GM21390 (cell line): ENCODE data around the gene FAM131B.

Source experiments
- ATAC-seq: cut with Tn5 transposase; IDR thresholded peaks from one replicate; pipeline ENCODE4 v1.9.1; 2021; ENCODE audit not compliant: unreplicated experiment

FAM131B gene

DNA sequence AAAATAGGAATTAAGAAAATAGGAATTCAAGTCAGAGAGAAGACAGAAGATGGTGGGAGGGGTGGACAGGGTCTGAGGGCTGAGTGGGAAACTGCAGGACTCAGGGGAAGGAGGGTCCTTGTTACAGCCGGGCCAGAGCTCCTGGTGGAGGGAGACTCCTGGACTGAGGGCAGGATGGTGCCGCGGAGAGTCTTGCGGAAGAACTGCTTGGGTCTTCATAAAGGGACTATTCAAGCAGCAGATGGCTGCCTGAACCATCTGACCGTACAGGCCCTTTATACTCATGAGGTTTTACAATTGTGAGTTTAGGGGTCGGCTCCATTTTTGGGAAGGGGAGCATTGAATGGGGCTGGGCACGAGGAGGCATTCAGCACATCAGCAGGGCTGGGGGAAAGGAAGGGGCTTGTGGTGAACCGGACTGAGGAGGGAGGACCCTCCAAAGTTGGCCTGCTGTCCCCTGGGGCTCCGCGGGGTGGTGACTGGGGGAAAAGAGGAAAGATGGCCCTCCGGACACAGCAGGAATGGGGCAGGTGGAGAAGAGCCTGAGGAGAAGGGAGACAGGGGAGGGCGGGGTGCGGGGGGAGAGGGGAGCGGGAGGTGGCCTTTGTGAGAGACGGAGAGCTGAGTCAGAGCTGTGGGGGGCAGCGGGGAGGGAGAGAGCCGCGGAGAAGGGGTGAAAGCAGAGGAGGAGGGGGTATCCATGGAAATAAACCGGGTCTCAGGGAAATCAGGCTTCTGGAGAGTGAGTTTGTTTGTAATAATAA is 1.5 kb downstream of the FAM131B start:
- ATAC-seq: no peak

DNA sequence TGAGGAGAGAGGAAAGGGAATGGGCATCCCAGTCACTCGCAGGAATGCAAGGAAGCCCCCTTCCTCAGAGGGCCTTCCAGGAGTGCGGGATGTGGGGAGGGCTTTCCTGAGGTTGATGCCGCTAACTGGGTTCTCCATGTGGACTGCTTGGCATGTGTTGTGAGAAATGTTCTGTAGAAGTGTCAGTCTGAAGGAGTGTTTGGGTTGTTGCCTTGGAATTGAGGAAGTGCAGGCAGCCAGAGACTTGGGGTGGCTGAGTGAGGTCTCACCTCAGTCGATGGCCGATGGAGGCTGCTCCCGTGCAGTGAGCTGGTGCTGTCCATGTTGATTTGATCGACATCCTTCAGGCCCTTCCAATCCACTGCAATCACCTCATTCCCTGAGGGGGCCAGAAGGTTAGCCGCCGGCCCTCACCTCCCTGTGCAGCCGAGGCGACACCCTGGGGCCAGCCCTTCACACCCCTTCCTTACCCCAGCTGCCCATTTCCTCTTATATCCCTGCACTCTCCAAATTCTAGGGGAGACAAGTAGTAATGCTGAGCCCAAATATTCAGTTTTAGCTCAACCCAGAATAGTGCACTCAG is 2.7 kb downstream of the FAM131B start:
- no peak for ATAC-seq

DNA sequence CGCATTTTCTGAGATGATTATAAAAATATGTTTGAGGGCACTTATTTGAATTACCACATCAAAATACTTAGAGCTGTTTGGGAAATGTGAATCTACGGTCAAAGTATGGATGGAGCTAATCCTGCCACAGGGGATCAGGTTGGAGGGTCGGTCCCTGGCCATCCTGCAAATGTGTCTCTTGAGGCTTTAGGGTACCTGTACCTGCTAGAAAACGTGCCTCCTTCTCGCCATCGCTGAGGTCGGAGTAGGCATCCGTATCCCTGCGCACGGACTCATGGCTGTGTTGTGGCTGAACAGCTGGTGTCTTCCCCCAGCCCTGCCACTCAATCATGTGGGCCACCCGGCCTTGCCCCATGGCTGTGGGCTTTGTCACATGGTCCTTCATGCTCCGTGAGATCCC is 3.9 kb downstream of the FAM131B start:
- no peak for ATAC-seq

DNA sequence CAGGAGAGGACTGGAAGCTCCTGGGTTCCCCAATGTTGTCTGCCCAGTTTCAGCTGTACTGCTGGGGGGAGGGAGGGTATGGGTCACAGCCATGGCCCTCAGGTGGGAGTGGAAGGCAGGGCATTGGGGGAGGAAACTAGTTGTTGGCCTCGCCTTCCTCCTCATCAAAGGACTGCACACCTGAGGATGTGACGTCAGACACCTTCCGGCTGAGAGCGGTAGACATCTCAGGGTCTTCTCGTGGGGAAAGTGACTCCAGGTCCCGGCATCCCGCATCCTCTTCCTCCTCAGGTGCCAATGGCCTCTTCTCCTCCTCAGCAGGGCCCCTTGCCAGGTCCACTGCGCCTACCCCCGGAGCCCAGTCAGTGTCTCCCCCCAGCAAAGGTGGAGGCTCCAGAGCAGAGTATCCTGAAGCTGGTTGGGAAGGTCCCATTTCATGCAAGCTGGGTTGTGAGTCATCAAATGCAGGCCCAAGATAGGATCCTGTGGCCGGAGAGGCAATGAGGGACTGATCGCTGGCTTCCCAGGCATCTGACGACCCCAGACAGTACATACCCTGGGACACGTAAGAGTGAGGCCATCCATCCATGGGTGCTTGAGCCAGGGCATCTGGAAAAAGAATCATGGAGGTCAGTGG is 6.0 kb downstream of the FAM131B start:
- no peak for ATAC-seq

DNA sequence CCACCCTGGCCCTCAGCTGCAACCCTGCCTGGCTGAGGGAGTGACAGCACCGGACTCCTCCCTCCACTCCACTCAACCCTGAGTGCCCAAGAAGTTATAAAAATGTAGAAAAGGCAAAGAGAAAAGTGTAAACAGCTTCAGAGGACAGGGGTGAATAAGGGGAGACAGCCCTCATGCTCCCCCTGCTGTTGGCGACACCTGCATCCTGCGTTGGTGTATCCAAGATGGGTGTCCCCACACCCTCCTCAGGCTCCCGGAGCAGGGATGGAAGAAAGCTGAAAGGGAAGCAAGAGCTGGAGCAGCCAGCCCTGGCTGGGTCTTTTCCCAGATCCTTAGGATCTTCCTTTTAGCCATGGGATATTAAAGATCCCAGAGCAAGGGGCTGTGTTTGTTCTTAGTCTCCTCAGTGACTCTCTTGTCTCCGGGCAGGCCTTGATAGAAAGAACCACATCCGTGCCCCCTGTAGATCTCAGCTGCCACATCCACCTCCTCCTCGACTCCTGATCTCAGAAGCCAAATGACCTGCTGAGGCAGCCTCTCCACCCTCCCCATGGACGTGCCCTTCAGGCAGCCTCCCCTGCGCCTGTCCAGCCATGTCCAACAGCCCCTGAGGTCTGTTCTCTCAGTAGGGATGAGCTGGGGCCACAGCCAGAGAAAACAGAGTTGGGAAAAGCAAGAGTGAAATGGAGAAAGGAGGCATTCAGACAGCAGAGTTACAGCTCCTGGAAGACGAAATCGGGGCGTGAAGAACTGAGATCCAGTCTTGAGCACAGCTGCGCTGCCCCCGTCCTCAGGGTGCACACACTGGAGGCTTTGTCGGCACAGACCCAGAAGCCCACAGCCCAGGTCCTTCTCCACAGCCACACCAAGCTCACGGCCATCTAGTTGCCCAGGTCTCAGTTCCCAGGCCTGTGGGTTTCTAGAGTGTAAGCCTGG is 6.8 kb downstream of the FAM131B start:
- no peak for ATAC-seq

DNA sequence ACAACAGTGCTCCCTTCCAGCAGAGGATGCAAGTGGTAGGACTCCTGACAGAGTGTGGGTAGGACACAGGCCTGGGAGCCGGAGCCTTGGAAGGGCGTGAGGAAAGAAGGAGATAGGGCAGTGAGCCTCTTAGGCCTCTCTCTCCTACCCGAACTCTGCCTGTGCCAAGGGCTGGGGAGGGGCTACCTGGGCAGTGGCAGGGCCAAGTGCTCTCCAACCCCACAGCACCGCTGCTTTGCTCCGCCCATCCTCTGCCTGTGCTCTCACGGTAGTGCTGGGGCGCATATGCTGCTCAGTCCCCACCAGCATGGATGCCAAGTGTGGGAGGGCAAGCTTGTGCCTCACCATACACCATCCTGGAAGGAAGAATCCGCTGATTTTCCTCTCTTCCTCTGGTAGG is 7.5 kb downstream of the FAM131B start:
- no peak for ATAC-seq

DNA sequence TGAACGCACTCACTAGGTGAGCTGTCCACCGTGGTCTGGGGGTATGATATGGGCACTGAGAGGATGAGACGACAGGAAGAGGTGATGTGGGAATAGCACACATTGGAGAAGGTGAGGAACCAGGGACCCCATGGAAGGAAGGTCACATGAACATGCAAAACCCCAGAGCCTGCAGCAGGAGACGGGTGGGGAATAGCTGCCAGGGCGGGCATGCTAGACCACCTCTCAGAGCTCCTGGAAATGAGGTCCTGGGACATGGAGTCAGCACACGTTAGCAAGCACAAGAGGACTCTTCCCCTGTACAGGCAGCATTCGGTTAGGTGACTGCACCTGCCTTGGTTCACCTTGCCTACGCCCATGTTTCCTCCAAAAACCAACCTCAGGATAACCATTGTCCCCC is 8.1 kb downstream of the FAM131B start:
- ATAC-seq: no peak

DNA sequence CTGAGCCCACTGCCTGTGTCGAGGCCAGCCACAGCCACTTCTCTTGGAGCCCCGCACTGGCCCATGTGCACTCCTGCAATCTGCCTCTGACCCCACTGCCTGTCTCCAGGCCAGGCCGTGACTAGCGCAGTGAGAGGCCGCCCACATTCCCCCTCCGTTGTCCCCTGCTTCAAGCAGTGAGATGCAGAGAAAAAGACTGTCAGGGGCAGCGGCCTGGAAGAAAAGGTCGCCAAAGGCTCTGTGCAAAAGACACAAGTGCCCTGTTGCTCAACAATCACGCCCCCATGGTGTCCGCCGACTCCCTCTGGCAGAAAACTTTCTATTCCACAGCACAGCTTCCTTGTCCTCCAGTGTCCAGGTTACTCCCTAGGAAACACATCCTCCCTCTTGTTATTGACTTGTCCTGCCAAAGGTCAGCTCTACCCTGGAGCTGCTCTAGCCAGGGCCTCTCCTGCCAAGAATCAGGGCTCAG is 9.9 kb downstream of the FAM131B start:
- no peak for ATAC-seq

DNA sequence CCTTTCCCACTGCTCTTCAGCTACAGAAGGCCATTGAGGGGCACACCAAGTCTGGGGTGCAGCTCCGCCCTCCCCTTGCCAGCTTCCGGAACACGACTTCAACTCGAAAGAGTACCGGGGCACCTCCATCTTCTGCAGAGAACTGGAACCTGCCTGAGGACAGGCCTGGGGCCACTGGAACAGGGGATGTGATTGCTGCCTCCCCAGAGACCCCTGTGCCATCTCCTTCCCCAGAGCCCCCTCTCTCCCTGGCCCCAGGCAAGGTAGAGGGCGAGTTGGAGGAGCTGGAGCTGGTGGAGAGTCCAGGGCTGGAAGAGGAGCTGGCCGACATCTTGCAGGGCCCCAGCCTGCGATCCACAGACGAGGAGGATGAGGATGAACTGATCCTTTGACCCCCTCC is 10.9 kb downstream of the FAM131B start:
- no peak for ATAC-seq

DNA sequence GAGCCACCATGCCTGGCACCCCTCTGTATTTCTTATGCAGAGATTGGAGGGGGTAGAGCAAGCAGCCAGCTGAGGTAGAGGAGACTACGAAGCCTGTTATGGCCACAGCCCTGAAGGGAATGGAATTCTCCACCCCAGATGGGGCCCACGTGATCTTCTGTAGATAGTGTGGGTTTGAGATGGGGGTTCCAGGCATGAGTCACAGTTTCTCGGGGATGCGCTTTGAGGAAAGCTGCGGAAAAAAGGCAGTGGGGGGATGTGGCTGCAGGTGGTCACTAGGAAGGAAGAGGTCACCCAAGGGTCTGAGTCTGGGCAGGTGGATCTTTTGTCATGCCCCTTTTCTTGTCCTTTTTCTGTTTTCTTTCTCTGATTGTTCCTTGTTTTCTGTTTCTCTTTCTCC is 11.5 kb downstream of the FAM131B start:
- ATAC-seq: no peak

DNA sequence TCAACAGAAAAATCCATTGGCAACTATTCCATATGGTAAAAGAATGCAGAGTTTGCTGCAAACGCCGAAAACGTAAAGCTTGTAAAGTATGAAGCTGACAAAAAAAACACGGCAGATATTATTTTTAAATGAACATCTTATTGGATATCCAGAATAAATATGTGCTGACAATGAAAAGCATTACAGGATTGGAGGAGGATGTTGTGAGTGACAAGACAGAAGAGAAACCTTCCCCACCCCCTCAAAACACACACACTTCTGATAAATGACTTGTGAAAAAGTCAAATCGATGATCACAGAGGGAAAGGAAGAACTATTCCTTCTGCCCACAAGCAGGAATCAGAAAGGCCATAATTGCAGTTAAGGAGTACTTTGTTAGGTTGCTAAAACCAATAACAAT is 14.6 kb downstream of the FAM131B start:
- no peak for ATAC-seq

DNA sequence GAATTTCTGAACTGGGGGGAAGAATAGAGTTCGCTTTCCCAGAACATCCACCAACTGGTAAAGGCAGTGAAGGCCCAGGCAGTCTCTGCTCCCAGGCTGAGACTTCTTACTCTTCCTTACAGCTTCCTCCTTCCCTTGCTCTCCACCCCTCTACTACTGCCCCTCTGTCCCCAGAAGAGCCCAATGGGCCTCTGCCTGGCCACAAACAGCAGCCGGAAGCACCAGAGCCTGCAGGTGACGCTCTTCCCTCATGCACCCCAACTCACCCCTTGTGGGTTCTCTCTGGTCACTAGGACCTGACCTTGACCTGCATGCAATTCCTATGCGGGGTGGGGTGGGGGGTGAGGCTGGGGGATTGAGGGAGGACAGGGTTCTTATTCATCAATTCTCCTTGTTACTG is 16.5 kb downstream of the FAM131B start:
- ATAC-seq: no peak

DNA sequence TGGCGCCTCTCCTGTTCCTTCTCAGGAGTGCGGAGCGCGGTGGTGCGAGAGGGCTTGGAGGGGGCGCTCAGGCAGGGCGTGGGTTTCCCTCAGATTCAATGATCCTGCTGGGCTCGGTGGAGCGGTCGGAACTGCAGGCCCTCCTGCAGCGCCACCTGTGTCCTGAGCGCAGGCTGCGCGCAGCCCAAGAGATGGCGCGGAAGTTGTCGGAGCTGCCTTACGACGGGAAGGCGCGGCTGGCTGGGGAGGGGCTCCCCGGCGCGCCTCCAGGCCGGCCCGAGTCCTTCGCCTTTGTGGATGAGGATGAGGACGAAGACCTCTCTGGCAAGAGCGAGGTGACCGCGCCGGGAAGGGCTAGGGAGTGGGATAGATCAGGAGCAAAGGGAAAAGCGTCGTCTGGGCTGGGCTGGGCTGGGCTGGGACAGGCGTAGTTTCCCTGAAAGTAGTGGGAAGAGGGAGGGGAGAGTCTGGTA is 17.0 kb downstream of the FAM131B start:
- ATAC-seq: peak; percentile 94

DNA sequence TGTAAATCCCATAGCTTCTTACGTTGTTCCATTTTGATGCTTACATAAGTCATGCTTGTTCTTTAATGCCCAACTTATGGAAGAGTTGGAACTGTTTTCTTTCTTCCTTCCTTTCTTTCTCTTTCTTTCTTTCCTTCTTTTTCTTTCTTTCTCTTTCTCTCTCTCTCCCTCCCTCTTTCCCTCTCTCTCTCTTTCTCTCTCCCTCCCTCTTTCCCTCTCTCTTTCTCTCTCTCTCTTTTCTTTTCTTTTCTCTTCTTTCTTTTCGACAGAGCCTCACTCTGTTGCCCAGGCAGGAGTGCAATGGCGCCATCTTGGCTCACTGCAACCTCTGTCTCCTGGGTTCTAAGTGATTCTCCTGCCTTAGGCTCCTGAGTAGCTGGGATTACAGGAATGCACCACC is 18.9 kb downstream of the FAM131B start:
- no peak for ATAC-seq

DNA sequence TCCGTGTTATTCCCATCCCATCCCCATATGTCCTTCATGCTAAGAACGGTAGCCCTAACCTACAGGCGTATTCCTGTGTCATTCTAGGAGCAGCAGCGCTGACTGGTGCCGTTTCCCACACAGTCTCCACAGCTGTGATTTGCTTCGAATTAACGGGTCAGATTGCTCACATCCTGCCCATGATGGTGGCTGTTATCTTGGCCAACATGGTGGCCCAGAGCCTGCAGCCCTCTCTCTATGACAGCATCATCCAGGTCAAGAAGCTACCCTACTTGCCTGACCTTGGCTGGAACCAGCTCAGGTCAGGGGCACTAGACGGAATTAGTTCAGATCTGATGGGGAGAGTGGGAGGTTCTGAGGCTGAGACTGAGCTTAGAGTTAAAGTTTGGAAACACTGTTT is 20.7 kb downstream of the FAM131B start:
- no peak for ATAC-seq

DNA sequence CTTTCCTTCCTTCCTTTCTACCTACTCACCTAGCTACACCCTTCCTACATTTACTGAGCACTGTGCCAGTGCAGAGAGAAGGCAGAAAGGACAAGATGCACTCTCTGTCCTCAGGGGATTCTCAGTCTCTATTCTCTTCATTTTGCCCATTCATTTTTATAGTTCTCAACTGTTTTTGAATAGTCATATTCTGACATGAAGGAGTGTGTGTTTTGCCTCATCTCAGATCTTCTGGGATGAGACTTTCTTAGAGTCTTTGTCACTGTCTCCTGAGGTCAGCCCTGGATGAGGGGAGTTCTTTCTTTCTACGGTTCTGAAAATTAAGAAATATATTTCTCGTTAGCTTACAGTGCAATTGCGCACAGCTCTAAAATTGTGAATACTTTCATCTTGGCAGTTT is 25.3 kb downstream of the FAM131B start:
- no peak for ATAC-seq

DNA sequence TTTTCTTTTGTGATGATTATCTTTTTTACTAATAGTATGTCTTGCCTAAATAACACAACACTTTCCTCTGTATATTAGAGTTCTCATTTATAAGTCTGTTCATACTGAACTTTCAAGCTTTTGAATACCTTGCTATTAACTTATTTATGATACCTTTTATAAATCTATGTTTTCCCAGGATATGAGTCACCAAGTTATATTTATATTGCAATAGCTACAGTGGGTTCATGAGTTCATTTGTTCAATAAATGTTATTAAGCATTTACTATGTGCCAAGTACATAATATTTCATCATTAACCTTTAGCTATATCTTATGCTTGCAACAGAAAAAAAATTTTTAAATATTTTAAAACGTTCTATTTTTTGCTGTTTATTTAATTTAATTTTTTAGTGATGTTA is 28.3 kb downstream of the FAM131B start:
- no peak for ATAC-seq

DNA sequence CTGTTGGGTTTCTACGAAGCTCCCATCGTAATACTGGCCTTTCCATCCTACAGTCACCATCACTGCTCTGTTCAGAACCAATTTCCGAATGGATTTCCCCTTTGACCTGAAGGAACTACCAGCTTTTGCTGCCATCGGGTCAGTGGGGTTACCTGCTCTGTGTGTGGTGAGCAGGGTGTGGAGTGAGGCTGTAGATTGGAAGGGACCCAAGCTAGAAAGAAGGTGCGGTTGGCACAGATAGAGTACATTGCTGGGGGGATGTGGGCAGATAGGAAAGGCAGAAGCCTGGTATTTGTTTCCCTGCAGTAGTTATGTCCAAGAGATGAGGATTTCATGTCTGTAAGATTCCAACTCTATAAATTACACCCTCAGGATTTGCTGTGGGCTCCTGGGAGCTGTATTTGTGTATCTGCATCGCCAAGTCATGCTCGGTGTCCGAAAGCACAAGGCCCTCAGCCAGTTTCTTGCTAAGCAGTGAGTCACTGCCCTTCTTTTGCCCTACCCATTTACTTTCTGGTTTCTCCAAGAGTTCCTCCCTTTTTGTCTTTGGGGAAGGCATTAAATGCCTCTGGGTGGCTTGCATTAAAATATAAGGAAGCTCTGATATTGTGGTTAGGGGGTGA is 31.2 kb downstream of the FAM131B start:
- no peak for ATAC-seq

DNA sequence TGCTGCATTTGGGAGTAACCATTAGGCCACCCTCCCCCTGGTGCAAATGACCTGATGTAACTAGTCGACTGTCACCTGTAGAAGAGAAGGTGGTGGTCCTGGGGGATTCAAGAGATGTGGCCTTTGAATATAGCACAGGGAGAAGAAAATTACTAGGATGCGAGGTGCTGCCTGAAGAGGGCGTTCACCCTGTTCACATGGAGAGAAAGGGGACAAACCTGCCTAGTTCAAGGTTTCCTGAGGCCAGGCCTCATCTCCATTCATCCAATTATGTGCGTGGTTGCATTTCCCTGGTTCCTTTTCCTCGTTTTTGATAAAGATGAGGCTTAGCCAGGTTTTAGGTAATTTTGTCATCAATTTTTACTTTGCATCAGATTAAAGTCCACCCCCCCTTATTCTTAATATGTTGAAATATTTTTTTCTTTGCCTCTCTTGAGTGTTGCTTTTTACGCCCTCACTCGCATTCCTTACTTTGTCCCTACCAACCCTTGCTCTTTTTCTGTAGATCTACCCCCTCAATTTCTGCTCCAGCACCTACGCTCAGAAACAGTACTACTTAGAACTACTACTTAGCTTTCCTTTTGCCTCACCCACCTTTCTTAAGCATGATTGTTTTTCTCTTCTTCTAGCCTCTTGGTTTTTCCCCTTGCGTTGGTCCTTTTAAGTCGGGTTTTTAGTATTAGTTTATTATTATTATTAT is 32.9 kb downstream of the FAM131B start:
- no peak for ATAC-seq

DNA sequence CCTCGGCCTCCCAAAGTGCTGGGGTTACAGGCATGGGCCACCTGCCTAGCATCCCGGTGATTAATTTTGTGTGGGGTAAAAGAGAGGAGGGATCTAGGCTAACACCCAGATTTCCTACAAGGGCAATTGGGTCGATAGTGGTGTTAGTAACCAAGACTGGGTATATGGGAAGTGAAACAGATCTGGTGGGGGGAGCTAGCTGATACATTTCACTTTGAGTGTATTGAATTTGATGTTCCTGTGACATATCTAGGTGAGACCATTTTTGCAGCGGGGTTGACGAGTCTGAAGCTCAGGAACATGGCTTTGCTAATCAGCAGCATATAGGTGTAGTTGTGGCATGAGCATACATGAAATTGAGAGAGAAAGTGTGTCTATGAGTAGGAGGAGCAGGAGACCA is 34.6 kb downstream of the FAM131B start:
- no peak for ATAC-seq
